Fibroblast of peridontal ligament (primary cell): ENCODE data around the gene COL27A1.
"Not testable (repeated sequence)": the region's sequence is repeated elsewhere in the genome, so short reads cannot be mapped to it uniquely, and the experiment has no call there.

ENCODE experiments used
- DNase-seq: peaks from one replicate; pipeline ENCODE4 v3.0.0-alpha.2; 2010; ENCODE audit errors: extremely low read depth

Gene COL27A1

DNA sequence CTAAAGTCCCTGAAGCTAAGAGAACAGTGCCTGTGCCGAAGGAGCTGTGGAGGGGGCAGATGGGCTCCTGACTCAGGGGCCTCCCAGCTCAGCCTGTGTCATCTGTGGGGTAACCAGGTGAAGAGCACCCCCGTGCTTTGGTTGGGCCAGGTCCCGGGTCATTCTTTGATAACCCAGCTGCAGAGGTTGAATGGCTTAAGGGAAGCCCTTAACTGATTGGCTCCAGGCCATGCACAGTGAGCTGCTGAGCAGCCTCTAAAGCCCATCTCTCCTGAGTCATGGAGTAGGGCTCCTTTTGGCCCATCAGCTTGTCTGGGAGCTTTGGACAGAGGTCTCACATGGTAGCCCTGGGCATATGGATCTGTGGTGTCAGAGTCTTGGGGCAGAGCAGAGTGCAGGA is 28.7 kb downstream of the COL27A1 start:
- no peak for DNase-seq

DNA sequence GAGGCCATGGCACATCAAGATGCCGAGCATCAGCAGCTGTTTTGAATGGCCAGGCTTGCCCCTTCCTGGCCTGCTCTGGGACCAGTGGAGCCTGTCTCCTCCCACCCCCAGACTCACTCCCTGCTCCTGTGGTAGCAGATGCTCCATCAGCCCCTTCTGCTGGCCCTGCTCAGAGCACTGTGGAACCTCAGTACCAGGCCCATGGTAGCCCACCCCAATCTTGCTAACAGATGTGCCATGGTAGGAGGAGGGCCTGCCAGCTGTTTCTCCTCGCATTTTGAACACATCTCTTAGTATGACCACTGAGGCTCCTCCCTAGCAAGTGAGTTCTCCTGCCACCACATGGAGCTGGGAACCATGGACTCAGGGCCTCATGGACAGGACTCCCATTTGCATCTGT is 29.5 kb downstream of the COL27A1 start:
- DNase-seq: no peak

DNA sequence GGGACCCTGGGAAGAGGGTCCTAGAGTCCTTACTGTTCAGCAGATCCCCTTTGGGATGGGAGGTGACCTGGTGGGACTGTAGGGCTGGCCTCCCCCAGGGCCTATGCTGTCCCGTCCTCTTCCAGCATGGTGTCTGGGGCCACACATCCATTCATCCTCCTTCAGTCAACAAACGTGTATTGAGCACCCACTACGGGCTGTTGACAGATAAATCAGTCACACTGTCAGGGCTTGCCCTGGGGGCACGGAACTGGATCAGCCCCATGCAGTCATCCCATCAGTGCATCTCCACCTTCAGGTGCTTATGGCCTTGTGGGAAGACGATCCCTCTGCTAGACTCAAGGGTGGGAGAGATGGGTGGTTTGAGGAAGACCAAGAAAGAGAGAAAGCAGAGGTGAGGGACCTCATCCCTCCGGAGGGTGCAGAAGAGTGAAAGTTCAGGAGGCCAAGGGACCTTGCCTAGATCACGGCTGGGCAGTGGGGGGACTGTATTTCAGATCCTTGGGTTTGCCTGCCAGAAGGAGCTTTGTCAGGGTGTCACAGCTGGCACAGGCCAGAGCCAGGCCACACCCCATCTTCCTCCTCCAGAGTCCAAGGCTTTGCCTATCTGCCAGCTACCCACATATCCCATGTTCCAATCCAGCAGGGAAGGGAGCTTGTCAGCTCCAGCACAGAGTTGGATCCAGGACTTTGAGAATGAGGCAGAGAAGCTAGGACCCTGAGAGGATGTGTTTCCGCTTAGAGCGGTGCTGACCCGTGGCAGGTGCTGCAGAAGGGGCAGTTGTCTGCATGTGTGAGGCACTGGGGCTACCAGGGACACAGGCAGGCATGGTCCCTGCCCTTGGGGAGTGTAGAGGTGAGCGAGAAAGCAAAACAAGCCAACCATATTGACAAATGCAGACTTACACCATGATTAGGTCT is 30.5 kb downstream of the COL27A1 start:
- no peak for DNase-seq

DNA sequence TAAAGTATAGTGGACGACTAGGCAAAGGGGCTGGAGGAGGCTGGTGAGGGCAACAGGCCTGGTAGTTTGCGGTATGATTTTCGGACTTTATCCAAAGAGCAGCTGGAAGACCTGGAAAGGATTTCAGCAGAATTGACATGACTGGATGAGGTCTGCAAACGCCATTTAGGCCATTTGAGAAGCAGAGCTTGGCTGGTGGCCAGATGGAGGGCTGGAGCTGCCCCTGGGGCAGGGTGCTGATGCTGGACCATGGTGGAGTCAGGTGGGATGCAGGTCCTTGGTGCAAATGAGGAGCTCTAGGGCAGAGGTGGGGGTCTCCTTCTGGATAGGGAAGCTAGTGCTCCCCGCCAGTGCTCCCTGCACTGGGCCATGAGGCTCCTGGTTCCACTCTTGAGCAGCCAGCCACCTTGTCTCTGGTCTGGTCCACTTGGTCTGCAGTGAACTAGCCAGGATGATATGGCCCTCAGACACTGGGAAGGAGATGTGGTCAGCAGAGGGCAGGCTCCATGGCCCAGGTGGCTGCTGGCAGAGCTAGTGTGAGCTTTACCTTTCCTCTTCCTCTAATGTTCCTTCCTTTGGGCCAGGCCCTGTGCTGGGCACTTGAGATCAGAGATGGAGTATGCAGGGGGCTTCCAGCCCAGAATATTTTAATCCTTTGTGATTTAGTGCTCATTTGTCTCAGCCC is 31.4 kb downstream of the COL27A1 start:
- DNase-seq: no peak

DNA sequence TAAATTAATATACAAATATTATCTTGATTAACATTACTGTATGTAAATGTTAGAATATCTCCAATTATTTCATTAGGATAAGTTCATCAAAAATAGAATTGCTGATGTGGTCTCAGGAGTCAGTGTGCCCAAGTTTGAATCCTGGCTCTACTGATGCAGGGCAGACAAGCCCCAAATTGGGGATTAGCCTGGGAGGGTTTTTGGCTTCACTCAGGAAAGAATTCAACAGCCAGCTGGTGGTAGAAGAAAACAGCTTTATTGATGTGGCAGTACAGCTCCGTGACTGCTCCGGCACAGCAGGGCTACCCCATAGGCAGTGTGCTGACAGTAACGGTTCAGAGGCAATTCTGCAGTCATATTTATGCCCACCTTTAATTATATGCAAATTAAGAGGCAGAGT is 32.5 kb downstream of the COL27A1 start:
- DNase-seq: no peak

DNA sequence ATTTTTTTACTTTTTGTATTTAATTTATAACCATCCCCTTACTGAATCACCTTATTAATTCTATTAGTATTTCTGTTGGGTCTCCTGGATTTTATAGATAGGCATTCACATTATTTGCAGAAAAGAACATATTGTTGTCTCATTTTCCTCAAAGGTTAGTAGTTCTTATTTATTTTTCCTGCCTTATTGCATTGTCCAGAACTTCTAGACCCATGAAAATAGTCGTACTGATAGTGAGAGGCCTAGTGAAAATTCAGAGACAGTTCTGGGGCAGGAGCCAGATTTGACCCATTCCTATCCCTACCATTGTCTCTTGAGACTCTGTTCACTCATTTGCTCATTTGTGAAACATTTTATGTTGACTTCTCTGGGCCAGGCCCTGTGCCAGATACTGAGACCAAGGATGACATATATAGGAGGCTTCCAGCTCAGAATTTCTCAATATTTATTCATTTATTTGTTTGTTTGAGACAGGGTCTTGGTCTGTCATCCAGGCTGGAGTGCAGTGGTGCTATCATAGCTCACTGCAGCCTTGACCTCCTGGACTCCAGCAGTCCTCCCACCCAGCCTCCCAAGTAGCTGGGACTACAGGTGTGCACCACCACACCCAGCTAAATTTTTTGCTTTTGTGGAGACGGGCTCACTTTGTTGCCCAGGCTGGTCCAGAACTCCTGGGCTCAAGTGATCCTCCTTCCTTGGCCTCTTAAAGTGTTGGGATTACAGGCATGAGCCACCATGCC is 34.7 kb downstream of the COL27A1 start:
- no peak for DNase-seq

DNA sequence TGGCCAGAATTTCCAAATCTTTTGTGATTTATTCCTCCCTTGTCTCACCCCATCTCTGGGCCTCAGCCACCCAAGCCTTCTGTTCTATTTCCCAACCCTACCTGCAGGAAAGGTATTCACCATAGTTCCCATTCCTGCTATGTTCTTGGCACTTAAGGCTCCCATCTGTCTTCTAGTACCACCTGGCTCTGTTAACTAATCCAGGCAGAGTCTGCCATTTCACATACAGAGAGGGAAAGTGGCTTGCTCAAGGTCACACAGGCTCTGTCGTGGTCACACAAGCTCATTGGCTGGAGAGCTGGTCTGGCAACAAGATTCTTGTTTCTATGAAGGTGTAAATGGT is 35.2 kb downstream of the COL27A1 start:
- no peak for DNase-seq

DNA sequence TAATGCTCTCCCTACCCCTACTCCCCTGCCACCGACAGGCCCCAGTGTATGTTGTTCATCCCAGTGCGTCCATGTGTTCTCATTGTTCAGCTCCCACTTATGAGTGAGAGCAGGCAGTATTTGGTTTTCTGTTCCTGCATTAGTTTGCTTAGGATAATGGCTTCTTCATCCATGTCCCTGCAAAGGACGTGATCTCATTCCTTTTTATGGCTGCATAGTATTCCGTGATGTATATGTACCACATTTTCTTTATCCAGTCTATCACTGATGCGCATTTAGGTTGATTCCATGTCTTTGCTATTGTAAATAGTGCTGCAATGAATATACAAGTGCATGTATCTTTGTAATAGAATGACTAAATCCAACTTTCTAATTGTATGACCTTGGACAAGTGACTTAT is 36.1 kb downstream of the COL27A1 start:
- not testable (repeated sequence) for DNase-seq

DNA sequence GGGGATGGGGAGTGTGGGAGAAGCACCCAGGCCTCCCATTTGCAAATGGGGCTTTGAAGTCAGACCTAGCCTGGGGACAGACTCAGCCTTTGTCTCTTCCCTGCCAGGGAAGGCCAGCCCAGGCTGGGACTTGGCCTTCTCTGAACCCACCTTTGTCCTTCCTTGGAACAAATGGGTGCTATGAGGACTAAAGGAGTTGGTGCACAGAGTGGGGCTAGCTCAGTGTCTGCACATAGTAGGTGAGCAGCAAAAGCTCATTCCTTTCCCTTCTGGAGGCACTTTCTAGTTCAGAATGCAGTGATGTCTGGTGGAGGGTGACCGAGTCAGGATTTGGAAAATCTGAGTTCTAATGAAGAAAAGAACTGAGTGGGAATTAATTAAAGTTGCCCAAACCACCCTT is 37.2 kb downstream of the COL27A1 start:
- no peak for DNase-seq

DNA sequence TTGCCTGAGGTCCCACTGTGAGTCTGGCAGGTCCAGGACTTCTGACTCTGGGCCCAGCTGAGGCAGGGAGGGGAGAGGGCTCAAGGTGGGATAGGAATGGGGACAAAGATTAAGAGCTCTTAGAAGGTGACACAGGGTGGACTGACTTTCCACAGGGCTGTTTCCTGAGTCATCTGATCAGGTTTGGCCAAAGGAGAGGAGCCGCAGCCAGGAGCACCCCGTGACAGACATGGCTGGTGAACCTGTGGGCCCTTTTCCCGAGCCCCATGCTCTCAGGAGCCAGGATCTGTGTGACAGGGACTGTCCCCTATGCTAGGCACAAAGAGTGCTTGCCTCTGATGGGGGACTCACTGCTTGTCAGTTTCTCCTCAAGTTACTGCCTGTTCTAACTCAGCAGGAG is 37.8 kb downstream of the COL27A1 start:
- no peak for DNase-seq

DNA sequence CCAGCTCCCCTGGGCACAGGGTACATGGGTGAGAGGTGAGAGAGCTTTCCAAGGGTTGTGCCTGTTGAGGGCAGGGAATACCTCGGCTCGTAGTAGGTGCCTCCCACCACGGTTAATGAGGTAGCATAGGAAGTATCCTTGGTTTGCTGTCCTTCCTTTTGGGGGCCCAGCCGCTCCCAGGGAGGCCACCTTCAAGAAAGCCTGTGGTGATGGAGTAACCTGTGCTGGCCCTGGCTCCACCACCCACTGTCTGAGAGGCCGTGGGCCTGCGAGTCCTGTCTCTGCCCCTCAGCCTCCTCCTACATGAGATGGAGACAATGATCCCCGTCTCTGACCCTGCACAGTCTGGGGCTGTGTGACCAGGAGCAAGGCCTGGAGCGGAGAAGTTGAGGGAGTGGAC is 40.8 kb downstream of the COL27A1 start:
- no peak for DNase-seq

DNA sequence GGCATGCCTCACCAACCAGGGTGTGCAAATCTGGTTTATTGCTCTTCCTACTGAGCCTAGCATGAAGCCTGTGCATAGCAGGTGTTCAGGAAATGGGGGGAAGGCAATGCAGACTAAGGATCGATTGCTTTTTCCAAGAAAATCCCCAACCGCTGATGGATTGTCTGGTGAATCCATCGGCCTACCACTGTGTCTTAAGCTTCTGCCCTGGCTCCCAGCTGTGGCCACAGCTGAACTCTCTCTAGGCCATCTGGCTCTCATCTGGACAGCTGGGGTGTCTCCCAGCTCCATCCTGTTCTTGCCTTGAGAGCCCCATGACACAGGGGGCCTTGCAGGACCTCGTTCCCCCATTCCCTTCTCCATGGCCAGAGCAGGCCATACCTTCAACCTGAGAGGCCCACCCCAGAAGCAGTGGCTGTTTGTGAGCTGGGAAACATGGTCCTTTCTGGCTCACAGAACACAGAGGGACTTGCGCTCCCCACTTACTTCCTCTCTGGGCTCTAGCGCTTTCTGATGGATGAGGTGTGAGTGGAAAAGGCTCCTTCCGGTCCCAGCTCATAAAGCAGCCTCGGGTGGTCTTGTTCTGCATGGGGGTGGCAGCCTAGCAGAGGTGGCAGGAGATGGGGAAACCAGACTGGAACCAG is 41.8 kb downstream of the COL27A1 start:
- no peak for DNase-seq

DNA sequence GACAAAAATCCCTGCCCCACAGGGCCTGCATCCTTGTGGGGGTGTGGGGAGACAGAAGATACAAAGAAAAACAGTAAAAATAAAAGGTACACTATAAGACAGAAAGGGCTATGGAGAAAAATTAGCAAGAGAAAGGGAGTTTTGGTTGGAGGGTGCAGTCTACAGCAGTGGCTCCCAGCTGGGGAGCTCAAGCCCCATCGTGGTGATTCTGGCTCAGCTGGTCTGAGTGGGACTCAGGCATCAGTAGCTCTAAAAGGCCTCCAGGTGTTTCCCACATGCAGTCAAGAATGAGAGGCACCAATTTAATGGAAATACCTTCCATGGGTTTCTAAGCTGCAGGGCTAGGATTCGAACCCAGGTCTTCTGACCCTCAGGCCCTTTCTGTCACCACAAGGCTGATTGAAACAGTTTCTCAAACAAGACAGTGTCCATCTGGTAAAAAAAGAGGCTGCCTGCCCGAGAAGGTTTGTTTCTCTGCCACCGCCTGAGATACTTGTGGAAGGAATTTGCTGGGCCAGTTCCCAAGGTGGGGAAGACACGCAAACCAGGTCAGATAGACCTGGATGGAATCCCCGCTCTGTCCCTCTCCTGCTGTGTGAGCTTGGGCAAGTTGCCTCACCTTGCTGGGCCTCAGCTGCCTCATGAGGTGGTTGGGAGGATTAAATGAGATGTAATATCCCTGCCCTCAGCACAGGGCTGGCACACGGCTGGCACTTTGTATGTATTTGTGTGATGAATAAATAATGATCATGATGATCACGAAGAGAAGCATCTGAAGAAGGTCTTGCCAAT is 43.1 kb downstream of the COL27A1 start:
- DNase-seq: no peak

DNA sequence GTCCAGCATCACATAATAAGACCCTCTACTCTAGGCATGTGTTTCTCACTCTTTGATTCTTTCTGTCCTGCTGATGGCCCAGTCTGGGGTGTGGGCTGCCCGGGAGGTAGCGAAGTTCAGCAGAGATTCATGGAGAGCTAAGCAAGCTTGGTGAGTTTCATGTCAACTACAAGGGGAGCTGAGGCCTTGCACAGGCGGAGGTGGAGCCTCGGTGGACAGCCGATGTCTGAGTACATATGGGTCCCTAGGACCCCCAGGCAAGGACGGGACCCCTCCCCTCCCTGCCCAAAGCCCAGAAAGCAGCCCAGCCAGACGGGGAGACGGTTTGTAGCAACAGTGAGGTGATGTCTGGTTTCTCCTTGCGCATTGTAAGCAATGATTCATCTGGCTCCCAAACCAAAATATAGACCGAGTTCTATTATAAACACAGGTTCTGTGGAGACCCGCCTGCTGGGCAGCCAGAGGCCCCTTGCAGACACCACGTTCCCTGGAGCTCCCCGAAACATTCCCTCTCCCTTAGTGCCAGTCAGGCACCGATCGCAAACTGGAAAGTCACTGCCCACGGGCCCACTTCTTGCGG is 45.5 kb downstream of the COL27A1 start:
- DNase-seq: no peak

DNA sequence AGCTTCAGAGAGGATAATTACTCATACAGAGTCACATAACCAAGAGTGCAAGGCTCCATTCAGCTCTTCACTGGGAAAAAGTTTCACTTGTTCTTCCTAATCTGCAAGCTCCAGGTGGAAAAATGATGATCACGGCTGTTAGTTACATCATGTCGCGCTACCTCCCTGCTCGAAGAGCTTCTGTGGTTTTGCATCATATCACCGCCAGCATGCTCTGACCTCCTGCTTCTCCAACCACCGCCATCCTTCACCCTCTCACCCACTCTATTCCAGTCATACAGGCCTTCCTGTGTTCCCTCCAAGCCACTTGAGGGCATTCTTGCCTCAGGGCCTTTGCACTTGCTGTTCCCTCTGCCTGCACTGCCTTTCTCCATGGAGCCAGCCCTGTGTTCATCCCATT is 47.1 kb downstream of the COL27A1 start:
- DNase-seq: no peak

DNA sequence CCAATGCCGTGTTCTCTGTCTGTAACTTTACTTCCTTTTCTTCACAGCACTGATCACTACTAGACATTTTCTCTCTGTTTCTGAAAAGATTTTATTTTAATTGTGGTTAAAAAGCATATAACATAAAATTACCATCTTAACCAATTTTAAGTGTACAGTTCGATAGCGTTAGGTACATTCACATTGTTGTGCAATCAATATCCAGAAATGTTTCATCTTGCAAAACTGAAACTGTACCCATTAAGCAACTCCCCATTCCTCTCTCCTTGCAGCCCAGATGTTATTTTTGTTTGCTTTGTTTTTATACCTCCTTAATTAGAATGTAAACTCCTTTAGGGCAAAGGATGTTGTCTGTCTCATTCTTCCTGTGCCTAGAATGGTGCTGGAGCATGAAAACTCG is 47.5 kb downstream of the COL27A1 start:
- peak; percentile 34 for DNase-seq

DNA sequence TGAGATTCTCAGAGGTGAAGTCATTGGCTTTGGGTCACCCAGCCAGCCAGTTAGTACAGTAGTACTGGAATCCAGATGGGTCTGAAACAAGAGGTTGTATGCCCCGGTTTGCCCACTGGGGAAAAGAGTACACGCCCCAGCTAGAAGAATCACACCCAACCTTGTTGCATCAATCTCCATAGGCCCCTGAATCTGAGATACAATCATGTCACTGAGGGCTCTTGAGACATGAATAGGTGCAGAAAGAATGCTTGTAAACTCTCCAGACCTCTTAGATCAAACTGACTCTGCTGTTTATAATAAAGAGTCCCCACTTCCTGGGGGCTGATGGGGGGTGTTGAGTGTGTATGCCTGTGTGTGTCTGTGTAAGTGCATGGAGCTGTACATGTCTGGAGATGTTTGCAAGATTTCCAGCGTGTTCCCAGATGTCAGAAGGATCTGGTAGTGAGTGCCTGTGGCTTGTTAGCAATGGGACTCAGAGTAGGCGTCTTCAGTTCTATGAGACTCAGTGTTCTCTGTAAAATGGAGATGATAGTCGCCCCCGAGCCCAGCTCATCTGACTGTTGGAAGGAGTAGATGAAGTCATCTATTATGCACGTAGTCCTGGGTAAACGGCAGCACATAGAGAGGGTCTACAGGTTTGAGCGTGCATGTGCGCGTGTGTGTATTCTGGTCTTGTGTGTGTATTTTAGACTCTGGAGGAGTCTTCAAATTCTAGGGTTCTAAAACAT is 48.2 kb downstream of the COL27A1 start:
- no peak for DNase-seq

DNA sequence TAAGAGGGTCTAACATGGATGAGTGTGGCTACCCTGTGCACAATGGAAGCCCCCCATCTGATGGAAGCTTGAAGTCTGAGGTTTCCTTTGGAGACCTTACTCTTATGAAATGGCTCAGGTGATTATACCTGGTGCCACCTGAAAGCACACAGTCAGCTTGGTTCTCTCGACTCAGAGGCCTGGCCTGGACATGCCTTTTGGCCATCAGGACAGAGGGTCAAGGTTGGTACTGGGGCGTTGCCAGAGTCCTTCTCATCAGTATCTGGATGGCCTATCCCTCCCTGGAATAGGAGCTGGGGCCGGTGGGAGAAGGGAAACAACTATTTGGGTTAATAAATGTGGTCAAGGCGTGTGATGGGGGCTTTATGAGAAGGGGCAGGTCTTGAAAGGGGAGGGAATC is 48.9 kb downstream of the COL27A1 start:
- no peak for DNase-seq

DNA sequence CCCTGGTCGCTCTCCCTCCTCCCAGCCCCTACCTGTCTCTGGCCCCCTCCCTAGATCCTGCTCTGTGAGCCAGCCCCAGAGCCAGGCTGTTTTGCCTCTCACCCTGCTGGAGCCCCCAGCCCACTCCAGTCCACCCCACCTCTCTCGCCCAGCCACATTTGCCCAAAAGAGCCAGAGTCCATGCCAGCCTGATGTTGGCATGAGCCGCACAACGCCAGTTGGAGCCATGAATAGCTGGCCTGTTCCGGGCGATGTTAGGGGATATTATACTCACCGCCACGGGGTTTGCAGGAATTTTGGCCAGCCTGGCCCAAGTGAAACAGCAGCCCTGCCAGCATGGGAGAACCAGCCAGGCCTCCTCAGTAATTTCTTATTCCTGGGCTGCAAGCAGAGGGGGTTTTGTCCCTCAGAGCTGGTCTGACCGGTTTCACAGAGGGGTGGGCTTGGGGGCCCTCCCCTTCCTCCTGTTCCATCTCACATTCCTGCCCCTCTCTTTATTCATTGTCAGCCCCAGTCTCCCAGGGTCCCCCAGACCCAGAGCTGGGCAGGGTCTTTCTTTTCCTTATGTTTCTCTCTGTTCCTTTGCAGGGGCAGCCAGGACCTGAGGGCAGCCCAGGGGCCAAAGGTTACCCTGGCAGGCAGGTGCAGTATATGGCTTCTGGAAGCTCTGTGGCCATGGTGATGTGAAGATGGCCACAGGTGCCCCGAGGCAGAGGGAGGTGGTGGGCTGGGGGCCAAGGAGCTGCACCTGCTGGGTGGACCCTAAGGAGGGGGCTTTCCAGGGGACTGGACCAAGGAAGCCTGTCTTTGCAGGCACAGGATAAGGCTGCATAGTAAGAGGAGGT is 50.1 kb downstream of the COL27A1 start:
- DNase-seq: no peak
